Uterus (tissue), 4 donors: ENCODE data around the gene SHTN1. TPM values are rescaled to one million over a fixed set of nuclear protein-coding genes. Genes with fewer than 3 reads are reported as not detected.

Source experiments
- DNase-seq, 2 donors: peaks; one replicate each; pipeline ENCODE4 v3.0.0-alpha.2; 2019 to 2020
- H3K27ac ChIP-seq, 2 donors: fragments of 200-600 bp; sonication (generic); 1 replicate in 1 of 2; 2 replicates in 1 of 2; pipeline ENCODE4 v1.5.1; 2016 to 2018
- H3K27me3 ChIP-seq, 2 donors: fragments of 200-600 bp; sonication (generic); one replicate each; pipeline ENCODE4 v1.5.1; 2018 to 2019; ENCODE audit warnings: control low read depth in 1 of 2
- H3K36me3 ChIP-seq, 2 donors: fragments of 200-600 bp; sonication (generic); one replicate each; pipeline ENCODE4 v1.5.1; 2019; ENCODE audit warnings: control low read depth in 1 of 2
- H3K4me1 ChIP-seq, 2 donors: fragments of 200-600 bp; sonication (generic); one replicate each; pipeline ENCODE4 v1.5.1; 2018 to 2019; ENCODE audit warnings: control low read depth in 1 of 2
- H3K4me3 ChIP-seq, 2 donors: fragments of 200-600 bp; sonication (generic); 1 replicate in 1 of 2; 2 replicates in 1 of 2; pipeline ENCODE4 v1.5.1; 2018 to 2019; ENCODE audit warnings: mild to moderate bottlenecking in 1 of 2
- H3K9me3 ChIP-seq, 2 donors: fragments of 200-600 bp; sonication (generic); one replicate each; pipeline ENCODE4 v1.5.1; 2019; ENCODE audit warnings: control low read depth in 1 of 2
- POLR2A ChIP-seq, 2 donors: fragments of 450-650 bp; IDR thresholded peaks; one replicate each; pipeline ENCODE4 v1.6.1; 2016; ENCODE audit warnings: antibody characterized with exemption in 2 of 2, mild to moderate bottlenecking in 1 of 2, moderate library complexity in 1 of 2
- intact Hi-C: fragments of 100-400 bp; cut with DNase I; formaldehyde crosslinking; loops from one replicate; pipeline ENCODE4 v1.15.1; 2023; ENCODE audit warnings: low total_unique reads
- total RNA-seq, 4 donors: library from RNA; depleted of rRNA in 3 of 4; stranded (reverse); fragments of >200 nt in 3 of 4; gene quantifications; one replicate each; pipeline versions ENCODE4 v1.1.0 to v1.2.4, GENCODE V29; 2014 to 2023
- TF ChIP-seq, protein P1 (sequence below), 4 experiments: fragments of 200-600 bp in 2 of 4; fragments of 450-650 bp in 2 of 4; sonication (generic) in 2 of 4; IDR thresholded peaks; one replicate each; pipeline ENCODE4 v1.5.1; 2016 to 2019; ENCODE audit warnings: antibody characterized with exemption in 4 of 4, mild to moderate bottlenecking in 2 of 4, moderate library complexity in 1 of 4
- donor health status: DM: yes; HTN: yes; CAD: no.

The SHTN1 gene
- total RNA-seq, 4 donors from 2014 or later: 4.9 to 19.6 (median 7.3) TPM

- TF ChIP-seq POLR2A (IDR thresholded peaks at IDR 0.05): no peak
- TF ChIP-seq, protein P1, sequence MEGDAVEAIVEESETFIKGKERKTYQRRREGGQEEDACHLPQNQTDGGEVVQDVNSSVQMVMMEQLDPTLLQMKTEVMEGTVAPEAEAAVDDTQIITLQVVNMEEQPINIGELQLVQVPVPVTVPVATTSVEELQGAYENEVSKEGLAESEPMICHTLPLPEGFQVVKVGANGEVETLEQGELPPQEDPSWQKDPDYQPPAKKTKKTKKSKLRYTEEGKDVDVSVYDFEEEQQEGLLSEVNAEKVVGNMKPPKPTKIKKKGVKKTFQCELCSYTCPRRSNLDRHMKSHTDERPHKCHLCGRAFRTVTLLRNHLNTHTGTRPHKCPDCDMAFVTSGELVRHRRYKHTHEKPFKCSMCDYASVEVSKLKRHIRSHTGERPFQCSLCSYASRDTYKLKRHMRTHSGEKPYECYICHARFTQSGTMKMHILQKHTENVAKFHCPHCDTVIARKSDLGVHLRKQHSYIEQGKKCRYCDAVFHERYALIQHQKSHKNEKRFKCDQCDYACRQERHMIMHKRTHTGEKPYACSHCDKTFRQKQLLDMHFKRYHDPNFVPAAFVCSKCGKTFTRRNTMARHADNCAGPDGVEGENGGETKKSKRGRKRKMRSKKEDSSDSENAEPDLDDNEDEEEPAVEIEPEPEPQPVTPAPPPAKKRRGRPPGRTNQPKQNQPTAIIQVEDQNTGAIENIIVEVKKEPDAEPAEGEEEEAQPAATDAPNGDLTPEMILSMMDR (IDR thresholded peaks at IDR 0.05): no peak
- intact Hi-C loops: no loop called here
These were observed 56.5 kb downstream of the SHTN1 start for GRCh38 chr10:116948530-116948870.

GRCh38 chr10:116947841-116948529 lies 57.0 kb downstream of the SHTN1 start:
- no peaks in the 10 kb centered on the region for H3K4me1 ChIP-seq
- TF ChIP-seq, protein P1 (IDR thresholded peaks at IDR 0.05): no peak
- no peak for TF ChIP-seq POLR2A (IDR thresholded peaks at IDR 0.05)
- no peak overlapping the region for H3K4me3 ChIP-seq
- H3K36me3 ChIP-seq: no peaks in the 10 kb centered on the region
- H3K27ac ChIP-seq: no peak overlapping the region
- no peaks in the 10 kb centered on the region for H3K9me3 ChIP-seq
- intact Hi-C loops: no loop called here
- DNase-seq: no peak
- H3K27me3 ChIP-seq: no peaks in the 10 kb centered on the region

More at GRCh38 chr10:116948530-116948870, 56.5 kb downstream of the SHTN1 start:
- no peaks in the 10 kb centered on the region for H3K4me1 ChIP-seq
- no peaks in the 10 kb centered on the region for H3K36me3 ChIP-seq
- DNase-seq: no peak
- no peak overlapping the region for H3K4me3 ChIP-seq
- no peaks in the 10 kb centered on the region for H3K27me3 ChIP-seq
- H3K9me3 ChIP-seq: no peaks in the 10 kb centered on the region
- H3K27ac ChIP-seq: no peak overlapping the region

- Histone ChIP-seq H3K4me1 (no peaks in the 10 kb centered on the region), H3K9me3 (no peaks in the 10 kb centered on the region), H3K27ac (no peak overlapping the region), H3K4me3 (no peak overlapping the region), H3K36me3 (no peaks in the 10 kb centered on the region), H3K27me3 (no peaks in the 10 kb centered on the region)
- intact Hi-C loops: no loop called here
- no peak for DNase-seq
- TF ChIP-seq, protein P1 (IDR thresholded peaks at IDR 0.05): no peak
- TF ChIP-seq POLR2A (IDR thresholded peaks at IDR 0.05): no peak
These were observed 60.1 kb downstream of the SHTN1 start for GRCh38 chr10:116944911-116945310.

GRCh38 chr10:116931806-116932205 lies 73.2 kb downstream of the SHTN1 start:
- DNase-seq: no peak
- intact Hi-C loops: no loop called here
- no peak overlapping the region for H3K4me3 ChIP-seq

GRCh38 chr10:116926426-116926825 lies 78.6 kb downstream of the SHTN1 start:
- Histone ChIP-seq H3K4me3 (no peak overlapping the region), H3K4me1 (no peaks in the 10 kb centered on the region), H3K9me3 (no peaks in the 10 kb centered on the region), H3K27ac (no peak overlapping the region), H3K36me3 (no peaks in the 10 kb centered on the region), H3K27me3 (no peaks in the 10 kb centered on the region)
- intact Hi-C loops: no loop called here
- no peak for DNase-seq
- TF ChIP-seq POLR2A (IDR thresholded peaks at IDR 0.05): no peak
- TF ChIP-seq, protein P1 (IDR thresholded peaks at IDR 0.05): no peak

More at GRCh38 chr10:116931806-116932205, 73.2 kb downstream of the SHTN1 start:
- Histone ChIP-seq H3K9me3 (no peaks in the 10 kb centered on the region), H3K36me3 (no peaks in the 10 kb centered on the region), H3K27ac (no peak overlapping the region), H3K4me1 (no peaks in the 10 kb centered on the region), H3K27me3 (no peaks in the 10 kb centered on the region)
- no peak for TF ChIP-seq POLR2A (IDR thresholded peaks at IDR 0.05)
- TF ChIP-seq, protein P1 (IDR thresholded peaks at IDR 0.05): no peak
